GM10266 (cell line): ENCODE measurements around the gene FMN2.

ENCODE experiments used
- DNase-seq: peaks from one replicate; pipeline ENCODE4 v3.0.0; 2012; ENCODE audit errors: extremely low spot score
- TF ChIP-seq, protein P1 (sequence below): IDR thresholded peaks from 2 replicates; pipeline ENCODE4 v1.5.1; 2012; ENCODE audit warnings: mild to moderate bottlenecking, low read depth; ENCODE audit not compliant: control insufficient read depth, insufficient read depth; ENCODE audit errors: missing control alignments

FMN2 gene

DNA sequence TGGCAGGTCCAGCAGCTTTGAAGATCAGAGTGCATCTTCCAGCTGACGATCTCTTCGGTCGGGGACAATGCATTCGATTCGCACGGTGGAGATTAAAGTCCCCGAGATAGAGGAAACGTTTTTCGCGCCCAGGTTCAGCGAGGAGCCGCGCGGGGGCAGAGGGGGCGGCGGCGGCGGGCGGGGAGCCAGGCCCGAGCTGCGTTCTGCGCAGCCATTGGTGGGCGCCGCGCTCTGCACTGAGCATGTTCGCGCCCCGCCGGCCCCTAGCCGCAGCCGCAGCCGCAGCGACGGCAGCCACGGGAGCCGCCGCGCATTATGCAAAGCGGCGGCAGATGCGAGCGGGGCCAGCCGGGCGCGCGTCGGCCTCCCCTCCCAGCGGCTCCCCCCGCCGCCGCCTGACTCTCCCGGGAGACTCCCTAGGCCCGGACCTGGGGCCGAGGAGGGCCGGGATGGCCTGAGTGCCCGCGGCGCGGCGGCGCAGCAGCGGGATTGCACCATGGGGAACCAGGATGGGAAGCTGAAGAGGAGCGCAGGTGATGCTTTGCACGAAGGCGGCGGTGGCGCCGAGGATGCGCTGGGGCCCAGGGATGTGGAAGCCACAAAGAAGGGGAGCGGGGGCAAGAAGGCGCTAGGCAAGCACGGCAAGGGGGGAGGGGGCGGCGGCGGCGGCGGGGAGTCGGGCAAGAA, at the start of gene FMN2:
Gene FMN2 (plus strand): TSS at position 270 of the 687 bp plus-strand sequence. CDS start 227 bp downstream, at position 497.
- TF ChIP-seq, protein P1, sequence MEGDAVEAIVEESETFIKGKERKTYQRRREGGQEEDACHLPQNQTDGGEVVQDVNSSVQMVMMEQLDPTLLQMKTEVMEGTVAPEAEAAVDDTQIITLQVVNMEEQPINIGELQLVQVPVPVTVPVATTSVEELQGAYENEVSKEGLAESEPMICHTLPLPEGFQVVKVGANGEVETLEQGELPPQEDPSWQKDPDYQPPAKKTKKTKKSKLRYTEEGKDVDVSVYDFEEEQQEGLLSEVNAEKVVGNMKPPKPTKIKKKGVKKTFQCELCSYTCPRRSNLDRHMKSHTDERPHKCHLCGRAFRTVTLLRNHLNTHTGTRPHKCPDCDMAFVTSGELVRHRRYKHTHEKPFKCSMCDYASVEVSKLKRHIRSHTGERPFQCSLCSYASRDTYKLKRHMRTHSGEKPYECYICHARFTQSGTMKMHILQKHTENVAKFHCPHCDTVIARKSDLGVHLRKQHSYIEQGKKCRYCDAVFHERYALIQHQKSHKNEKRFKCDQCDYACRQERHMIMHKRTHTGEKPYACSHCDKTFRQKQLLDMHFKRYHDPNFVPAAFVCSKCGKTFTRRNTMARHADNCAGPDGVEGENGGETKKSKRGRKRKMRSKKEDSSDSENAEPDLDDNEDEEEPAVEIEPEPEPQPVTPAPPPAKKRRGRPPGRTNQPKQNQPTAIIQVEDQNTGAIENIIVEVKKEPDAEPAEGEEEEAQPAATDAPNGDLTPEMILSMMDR, result no peak
- DNase-seq, result peak; percentile 31

DNA sequence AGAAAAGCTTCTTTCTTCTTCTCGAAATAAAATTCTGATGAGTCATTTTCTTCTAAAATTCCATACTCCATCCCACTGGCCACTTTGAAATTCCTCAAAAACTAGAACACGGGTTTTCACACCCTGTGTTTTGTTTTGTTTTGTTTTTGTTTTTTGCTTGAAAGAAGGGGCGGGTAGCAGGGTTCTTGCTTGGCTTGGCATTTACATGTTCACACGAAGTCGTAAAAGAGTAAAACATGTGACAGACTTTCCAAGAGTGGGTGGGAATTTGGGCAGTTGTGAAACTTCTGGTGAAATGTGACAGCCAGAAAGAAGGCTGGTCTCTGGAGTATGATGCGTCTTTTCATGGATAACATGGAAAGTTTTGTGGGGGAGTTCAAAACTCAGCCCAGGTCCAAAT, 47.1 kb upstream of the FMN2 start:
- TF ChIP-seq, protein P1, result no peak
- no peak for DNase-seq

DNA sequence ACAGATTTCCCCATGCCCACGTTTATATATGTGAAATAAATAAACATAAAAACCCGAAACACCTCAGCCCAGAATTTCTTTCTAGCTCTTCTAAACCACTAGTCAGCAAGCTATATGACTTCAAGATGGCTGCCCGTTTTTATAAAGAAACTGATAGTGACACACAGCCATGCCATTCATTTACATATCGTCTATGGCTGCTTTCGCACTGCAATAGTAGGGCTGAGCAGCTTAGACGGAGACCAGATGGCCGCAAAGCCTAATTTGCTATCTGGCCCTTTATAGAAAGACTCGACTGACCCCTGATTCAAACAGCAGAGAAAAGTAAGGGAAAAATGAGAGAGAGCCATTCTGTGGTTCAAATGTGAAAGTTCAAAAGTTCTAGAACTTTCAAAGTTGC, 45.7 kb upstream of the FMN2 start:
- no peak for DNase-seq
- TF ChIP-seq, protein P1, result no peak

DNA sequence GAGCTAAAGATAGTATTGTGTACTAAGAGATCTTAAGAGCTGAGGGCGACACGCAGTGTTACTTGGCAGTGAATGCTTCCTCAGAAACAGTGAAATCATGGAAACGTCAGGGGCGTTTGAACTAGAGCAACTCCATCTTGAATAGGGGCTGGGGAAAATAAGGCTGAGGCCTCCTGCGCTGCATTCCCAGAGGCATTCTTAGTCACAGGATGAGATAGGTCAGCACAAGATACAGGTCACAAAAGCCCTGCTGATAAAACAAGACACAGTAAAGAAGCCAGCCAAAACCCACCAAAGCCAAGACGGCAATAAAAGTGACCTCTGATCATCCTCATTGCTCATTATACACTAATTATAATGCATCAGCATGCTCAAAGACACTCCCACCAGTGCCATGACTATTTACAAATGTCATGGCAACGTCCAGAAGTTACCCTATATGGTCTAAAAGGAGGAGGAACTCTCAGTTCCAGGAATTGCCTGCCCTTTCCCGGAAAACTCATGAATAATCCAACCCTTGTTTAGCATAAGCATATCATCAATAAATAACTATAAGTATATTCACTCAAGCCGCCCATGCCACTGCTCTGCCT, 37.5 kb upstream of the FMN2 start:
- TF ChIP-seq, protein P1, result no peak
- DNase-seq, result no peak

DNA sequence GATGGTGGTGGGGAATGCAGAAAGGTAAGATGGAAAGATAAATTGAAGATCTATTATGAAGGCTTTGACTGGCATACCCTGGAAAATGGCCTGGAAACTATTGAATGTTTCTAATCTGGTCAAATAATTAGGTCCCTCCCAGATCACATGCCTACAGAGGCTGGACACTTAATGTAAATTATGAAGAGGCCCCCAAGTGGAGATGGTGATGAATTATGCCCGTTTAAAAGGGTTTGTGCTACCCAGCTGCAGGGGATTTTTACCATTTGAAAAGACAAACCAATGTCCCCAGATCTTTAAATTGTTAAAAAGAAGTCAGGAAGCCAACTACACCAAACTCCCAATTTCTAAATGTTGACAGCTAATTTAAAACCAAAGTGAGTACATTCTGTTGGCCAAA, 35.7 kb upstream of the FMN2 start:
- TF ChIP-seq, protein P1, result no peak
- DNase-seq, result no peak

DNA sequence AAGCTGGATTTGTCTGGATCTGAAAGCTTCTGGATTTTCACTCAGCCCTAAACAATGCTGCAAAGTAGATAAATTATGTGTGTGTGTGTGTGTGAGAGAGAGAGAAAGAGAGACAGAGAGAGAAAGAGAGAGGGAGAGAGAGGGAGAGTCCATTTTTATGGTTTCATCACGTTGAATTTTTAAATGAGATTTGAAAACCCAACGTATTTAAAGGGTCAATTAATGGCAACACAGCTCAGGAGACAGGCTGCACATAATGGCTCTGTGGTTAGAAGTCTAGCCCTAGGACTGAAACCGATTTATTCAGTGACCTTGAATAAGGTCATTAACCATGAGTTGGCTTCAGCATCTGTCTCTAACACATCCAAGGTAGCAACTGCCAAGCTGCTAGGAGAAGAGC, 35.3 kb upstream of the FMN2 start:
- no peak for DNase-seq
- TF ChIP-seq, protein P1, result no peak

DNA sequence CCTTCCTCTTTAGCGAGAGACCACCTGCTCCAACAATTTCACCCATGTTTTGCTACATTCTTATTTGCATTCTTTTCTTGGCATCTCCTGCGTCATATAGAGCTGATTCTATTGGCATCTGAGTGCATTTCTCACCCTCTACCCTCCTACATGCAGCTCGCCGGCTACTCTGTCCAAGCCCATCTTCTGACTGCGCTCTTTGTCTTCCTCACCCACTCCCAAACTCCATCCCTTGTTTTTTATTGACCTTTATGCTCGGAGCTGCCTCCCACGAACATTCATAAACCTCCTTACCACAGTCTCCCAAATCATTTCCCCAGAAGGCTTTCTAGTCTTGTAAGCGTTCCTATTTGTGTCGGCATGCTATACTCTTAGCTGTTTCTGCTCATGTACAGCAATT, 33.6 kb upstream of the FMN2 start:
- TF ChIP-seq, protein P1, result no peak
- DNase-seq, result no peak
